ENCODE data around the gene ACADVL. TPM values are rescaled to one million over a fixed set of nuclear protein-coding genes. Genes with fewer than 3 reads are reported as not detected.

The ACADVL gene
- total RNA-seq, 1 donor from 2014 or later = 86.7 TPM

- H3K27me3 Mint-ChIP-seq (ENCODE audit: insufficient read depth, low read depth) = peaks cover 9% of the 10 kb centered on the region
- H3K27me3 ChIP-seq = no peaks in the 10 kb centered on the region
- H2AFZ ChIP-seq (replicated peaks) = no peak overlapping the region
- H3K79me2 ChIP-seq (ENCODE audit: low read depth) = peaks cover 1% of the 10 kb centered on the region
- no peak overlapping the region for H3K27ac ChIP-seq
- no peak overlapping the region for H3K4me3 Mint-ChIP-seq
- peaks cover 63% of the 10 kb centered on the region for H4K20me1 ChIP-seq (ENCODE audit: low read depth)
- no peak overlapping the region for H3K9ac ChIP-seq
- no peak overlapping the region for H3K4me2 ChIP-seq
- H3K27ac Mint-ChIP-seq = no peak overlapping the region
- no peaks in the 10 kb centered on the region for H3K9me3 ChIP-seq (ENCODE audit: low read depth)
- H3K4me1 ChIP-seq = peaks cover 6% of the 10 kb centered on the region
- TF ChIP-seq CTCF (IDR thresholded peaks at IDR 0.05) (no peak), EZH2phosphoT487 (IDR thresholded peaks at IDR 0.05) (no peak), EZH2 (IDR thresholded peaks at IDR 0.05) (no peak)
- DNase-seq (ENCODE audit: low spot score) = no peak
- no peaks in the 10 kb centered on the region for H3K36me3 ChIP-seq
- no peaks in the 10 kb centered on the region for H3K9me3 Mint-ChIP-seq
- H3K4me1 Mint-ChIP-seq = peaks cover 17% of the 10 kb centered on the region
- peaks cover 34% of the 10 kb centered on the region for H3F3A ChIP-seq (ENCODE audit: low read depth)
- peaks cover 35% of the 10 kb centered on the region for H3K36me3 Mint-ChIP-seq
- H3K4me3 ChIP-seq = no peak overlapping the region
Measured at GRCh38 chr17:7224661-7225111, 4.9 kb downstream of the ACADVL start.

GRCh38 chr17:7225711-7226331 lies 6.1 kb downstream of the ACADVL start:
- Mint-ChIP-seq H3K27ac (no peak overlapping the region), H3K36me3 (peaks cover 37% of the 10 kb centered on the region), H3K4me3 (no peak overlapping the region), H3K4me1 (peaks cover 11% of the 10 kb centered on the region), H3K27me3 (ENCODE audit: insufficient read depth, low read depth) (peaks cover 5% of the 10 kb centered on the region), H3K9me3 (no peaks in the 10 kb centered on the region)
- Histone ChIP-seq H3K27ac (no peak overlapping the region), H3K9ac (no peak overlapping the region), H3K9me3 (ENCODE audit: low read depth) (no peaks in the 10 kb centered on the region), H3K27me3 (no peaks in the 10 kb centered on the region), H3K79me2 (ENCODE audit: low read depth) (peaks cover 13% of the 10 kb centered on the region), H2AFZ (replicated peaks) (no peak overlapping the region), H3K4me3 (no peak overlapping the region), H3K4me1 (peaks cover under 1% of the 10 kb centered on the region), H3F3A (ENCODE audit: low read depth) (peaks cover 29% of the 10 kb centered on the region), H4K20me1 (ENCODE audit: low read depth) (peaks cover 64% of the 10 kb centered on the region), H3K36me3 (no peaks in the 10 kb centered on the region), H3K4me2 (no peak overlapping the region)
- TF ChIP-seq CTCF (IDR thresholded peaks at IDR 0.05) = no peak
- no peak for TF ChIP-seq EZH2 (IDR thresholded peaks at IDR 0.05)
- TF ChIP-seq EZH2phosphoT487 (IDR thresholded peaks at IDR 0.05) = no peak
- DNase-seq (ENCODE audit: low spot score) = no peak

GRCh38 chr17:7226721-7227710 lies 7.3 kb downstream of the ACADVL start:
- H2AFZ ChIP-seq (replicated peaks) = no peak overlapping the region
- peaks cover 33% of the 10 kb centered on the region for H3K36me3 Mint-ChIP-seq
- H3K27me3 Mint-ChIP-seq (ENCODE audit: insufficient read depth, low read depth) = peaks cover 4% of the 10 kb centered on the region
- H3K4me1 Mint-ChIP-seq = peaks cover 5% of the 10 kb centered on the region
- no peak overlapping the region for H3K27ac ChIP-seq
- no peak overlapping the region for H3K27ac Mint-ChIP-seq
- TF ChIP-seq EZH2phosphoT487 (IDR thresholded peaks at IDR 0.05) (no peak), EZH2 (IDR thresholded peaks at IDR 0.05) (no peak), CTCF (IDR thresholded peaks at IDR 0.05) (no peak)
- H4K20me1 ChIP-seq (ENCODE audit: low read depth) = peaks cover 64% of the 10 kb centered on the region
- peaks cover 2% of the 10 kb centered on the region for H3K4me1 ChIP-seq
- no peaks in the 10 kb centered on the region for H3K9me3 ChIP-seq (ENCODE audit: low read depth)
- H3K36me3 ChIP-seq = no peaks in the 10 kb centered on the region
- H3F3A ChIP-seq (ENCODE audit: low read depth) = peaks cover 17% of the 10 kb centered on the region
- no peak overlapping the region for H3K4me3 ChIP-seq
- no peak overlapping the region for H3K9ac ChIP-seq
- H3K9me3 Mint-ChIP-seq = no peaks in the 10 kb centered on the region
- peaks cover 24% of the 10 kb centered on the region for H3K79me2 ChIP-seq (ENCODE audit: low read depth)
- H3K27me3 ChIP-seq = no peaks in the 10 kb centered on the region
- H3K4me3 Mint-ChIP-seq = no peak overlapping the region
- H3K4me2 ChIP-seq = no peak overlapping the region
- no peak for DNase-seq (ENCODE audit: low spot score)
